HG03108 (cell line): ENCODE data around the gene CATSPERB.
"Not testable (repeated sequence)": the region's sequence is repeated elsewhere in the genome, so short reads cannot be mapped to it uniquely, and the experiment has no call there.

ENCODE experiments used
- ATAC-seq: cut with Tn5 transposase; IDR thresholded peaks from one replicate; pipeline ENCODE4 v1.9.1; 2021; ENCODE audit warnings: moderate library complexity; ENCODE audit not compliant: unreplicated experiment

Gene CATSPERB

GRCh38 chr14:91674911-91675310, 57.0 kb downstream of the CATSPERB start:
- no peak for ATAC-seq

GRCh38 chr14:91669867-91670266, 62.0 kb downstream of the CATSPERB start:
- no peak for ATAC-seq

GRCh38 chr14:91667101-91667500, 64.8 kb downstream of the CATSPERB start:
- not testable (repeated sequence) for ATAC-seq

GRCh38 chr14:91660790-91661189, 71.1 kb downstream of the CATSPERB start:
- no peak for ATAC-seq

- no peak for ATAC-seq
These were observed 77.0 kb downstream of the CATSPERB start for GRCh38 chr14:91654836-91655235.

GRCh38 chr14:91653451-91653850, 78.4 kb downstream of the CATSPERB start:
- no peak for ATAC-seq

GRCh38 chr14:91649930-91650329, 82.0 kb downstream of the CATSPERB start:
- no peak for ATAC-seq

- no peak for ATAC-seq
These were observed 84.0 kb downstream of the CATSPERB start for GRCh38 chr14:91647856-91648255.

- no peak for ATAC-seq
These were observed 95.3 kb downstream of the CATSPERB start for GRCh38 chr14:91636604-91637003.

GRCh38 chr14:91624757-91625156, 107.1 kb downstream of the CATSPERB start:
- ATAC-seq: no peak

- ATAC-seq: no peak
These were observed 117.7 kb downstream of the CATSPERB start for GRCh38 chr14:91614187-91614586.

- ATAC-seq: no peak
These were observed 118.3 kb downstream of the CATSPERB start for GRCh38 chr14:91613459-91614112.

GRCh38 chr14:91611528-91611927, 120.4 kb downstream of the CATSPERB start:
- no peak for ATAC-seq

- no peak for ATAC-seq
These were observed 122.7 kb downstream of the CATSPERB start for GRCh38 chr14:91609161-91609560.

GRCh38 chr14:91607322-91608047, 124.4 kb downstream of the CATSPERB start:
- ATAC-seq: no peak

- no peak for ATAC-seq
These were observed 125.0 kb downstream of the CATSPERB start for GRCh38 chr14:91606851-91607250.

GRCh38 chr14:91604611-91605010, 127.3 kb downstream of the CATSPERB start:
- not testable (repeated sequence) for ATAC-seq

GRCh38 chr14:91599994-91600393, 131.9 kb downstream of the CATSPERB start:
- ATAC-seq: no peak

- ATAC-seq: no peak
These were observed 136.2 kb downstream of the CATSPERB start for GRCh38 chr14:91595736-91596135.

GRCh38 chr14:91593957-91594356, 137.9 kb downstream of the CATSPERB start:
- ATAC-seq: not testable (repeated sequence)

GRCh38 chr14:91586410-91586809, 145.5 kb downstream of the CATSPERB start:
- ATAC-seq: no peak

- no peak for ATAC-seq
These were observed 146.0 kb downstream of the CATSPERB start for GRCh38 chr14:91585856-91586255.
